Renal pelvis (tissue), 12 donors: Measurements from ENCODE around the gene GJB1. TPM values are rescaled to one million over a fixed set of nuclear protein-coding genes. Genes with fewer than 3 reads are reported as not detected.
"Not testable (repeated sequence)": the region's sequence is repeated elsewhere in the genome, so short reads cannot be mapped to it uniquely, and the experiment has no call there.

Experiments
- DNase-seq: peaks from one replicate; pipeline ENCODE4 v3.0.0-alpha.2; 2013
- long read RNA-seq, 16 experiments: transcript quantifications; one replicate each; lab custom pipeline, GENCODE V29; 2026
- polyA plus RNA-seq, 3 donors: library from polyadenylated mRNA; unstranded; fragments of 120-200 nt; gene quantifications; one replicate each; pipeline ENCODE4 v1.2.1, GENCODE V29; 2013; ENCODE audit not compliant: insufficient read length in 3 of 3

GJB1 gene
- polyA plus RNA-seq, result 10 to 100 TPM; 53.5 to 58.9 (median 58.1) TPM
- long read RNA-seq, donor 1, transcript GJB1-207 (2 exons, 1,603 nt), result major isoform, 36 of 79 reads
- long read RNA-seq, donor 1, partial matches to known transcripts, result 41 of 79 reads
- long read RNA-seq, donor 1, other reads (novel, unspliced or antisense), result 0 of 79 reads
- long read RNA-seq, donor 2, transcript GJB1-207 (2 exons, 1,603 nt), result major isoform, 49 of 49 reads
- long read RNA-seq, donor 2, partial matches to known transcripts, result 0 of 49 reads
- long read RNA-seq, donor 2, other reads (novel, unspliced or antisense), result 0 of 49 reads
- long read RNA-seq, donor 3, transcript GJB1-207 (2 exons, 1,603 nt), result major isoform, 20 of 20 reads
- long read RNA-seq, donor 3, partial matches to known transcripts, result 0 of 20 reads
- long read RNA-seq, donor 3, other reads (novel, unspliced or antisense), result 0 of 20 reads
- long read RNA-seq, donor 4, transcript GJB1-207 (2 exons, 1,603 nt), result major isoform, 26 of 77 reads
- long read RNA-seq, donor 4, partial matches to known transcripts, result 51 of 77 reads
- long read RNA-seq, donor 4, other reads (novel, unspliced or antisense), result 0 of 77 reads
- long read RNA-seq, donor 5, transcript GJB1-207 (2 exons, 1,603 nt), result major isoform, 21 of 21 reads
- long read RNA-seq, donor 5, partial matches to known transcripts, result 0 of 21 reads
- long read RNA-seq, donor 5, other reads (novel, unspliced or antisense), result 0 of 21 reads
- long read RNA-seq, donor 6, transcript GJB1-207 (2 exons, 1,603 nt), result major isoform, 31 of 31 reads
- long read RNA-seq, donor 6, partial matches to known transcripts, result 0 of 31 reads
- long read RNA-seq, donor 6, other reads (novel, unspliced or antisense), result 0 of 31 reads
- long read RNA-seq, donor 7, transcript GJB1-207 (2 exons, 1,603 nt), result major isoform, 36 of 45 reads
- long read RNA-seq, donor 7, partial matches to known transcripts, result 8 of 45 reads
- long read RNA-seq, donor 7, other reads (novel, unspliced or antisense), result 0 of 45 reads
- long read RNA-seq, donor 8, result 0 reads
- long read RNA-seq, donor 9, transcript GJB1-207 (2 exons, 1,603 nt), result major isoform, 48 of 120 reads
- long read RNA-seq, donor 9, partial matches to known transcripts, result 71 of 120 reads
- long read RNA-seq, donor 9, other reads (novel, unspliced or antisense), result 0 of 120 reads
- long read RNA-seq, donor 10, transcript GJB1-207 (2 exons, 1,603 nt), result major isoform, 43 of 97 reads
- long read RNA-seq, donor 10, partial matches to known transcripts, result 53 of 97 reads
- long read RNA-seq, donor 10, other reads (novel, unspliced or antisense), result 0 of 97 reads
- long read RNA-seq, donor 11, transcript GJB1-207 (2 exons, 1,603 nt), result major isoform, 22 of 29 reads
- long read RNA-seq, donor 11, partial matches to known transcripts, result 7 of 29 reads
- long read RNA-seq, donor 11, other reads (novel, unspliced or antisense), result 0 of 29 reads
- long read RNA-seq, donor 12, transcript GJB1-207 (2 exons, 1,603 nt), result major isoform, 34 of 80 reads
- long read RNA-seq, donor 12, partial matches to known transcripts, result 45 of 80 reads
- long read RNA-seq, donor 12, other reads (novel, unspliced or antisense), result 0 of 80 reads
- long read RNA-seq, donor 13, transcript GJB1-207 (2 exons, 1,603 nt), result major isoform, 16 of 16 reads
- long read RNA-seq, donor 13, partial matches to known transcripts, result 0 of 16 reads
- long read RNA-seq, donor 13, other reads (novel, unspliced or antisense), result 0 of 16 reads
- long read RNA-seq, donor 14, transcript GJB1-207 (2 exons, 1,603 nt), result major isoform, 37 of 94 reads
- long read RNA-seq, donor 14, partial matches to known transcripts, result 55 of 94 reads
- long read RNA-seq, donor 14, other reads (novel, unspliced or antisense), result 0 of 94 reads
- long read RNA-seq, donor 15, transcript GJB1-207 (2 exons, 1,603 nt), result major isoform, 35 of 96 reads
- long read RNA-seq, donor 15, partial matches to known transcripts, result 61 of 96 reads
- long read RNA-seq, donor 15, other reads (novel, unspliced or antisense), result 0 of 96 reads
- long read RNA-seq, donor 16, transcript GJB1-207 (2 exons, 1,603 nt), result major isoform, 33 of 75 reads
- long read RNA-seq, donor 16, partial matches to known transcripts, result 42 of 75 reads
- long read RNA-seq, donor 16, other reads (novel, unspliced or antisense), result 0 of 75 reads

- no peak for DNase-seq
Observed at GRCh38 chrX:71222929-71223328, at the start of gene GJB1. GJB1 (plus strand) TSS chrX:71223224; CDS start chrX:71223708, 484 bp downstream.

GRCh38 chrX:71173440-71173839, 49.6 kb upstream of the GJB1 start:
- DNase-seq, result no peak

GRCh38 chrX:71174795-71175194, 48.2 kb upstream of the GJB1 start:
- no peak for DNase-seq

GRCh38 chrX:71175531-71175930, 47.5 kb upstream of the GJB1 start:
- no peak for DNase-seq

- DNase-seq, result no peak
Observed at GRCh38 chrX:71177327-71177726, 45.7 kb upstream of the GJB1 start.

- peak; percentile 54 for DNase-seq
Observed at GRCh38 chrX:71178908-71179307, 44.1 kb upstream of the GJB1 start.

- not testable (repeated sequence) for DNase-seq
Observed at GRCh38 chrX:71180579-71181265, 42.3 kb upstream of the GJB1 start.

- no peak for DNase-seq
Observed at GRCh38 chrX:71181558-71181909, 41.5 kb upstream of the GJB1 start.

GRCh38 chrX:71181910-71182799, 40.9 kb upstream of the GJB1 start:
- DNase-seq, result peak; percentile 94

- no peak for DNase-seq
Observed at GRCh38 chrX:71182871-71183270, 40.2 kb upstream of the GJB1 start.

- peak; percentile 59 for DNase-seq
Observed at GRCh38 chrX:71183341-71183740, 39.7 kb upstream of the GJB1 start.

- no peak for DNase-seq
Observed at GRCh38 chrX:71184092-71184491, 38.9 kb upstream of the GJB1 start.

GRCh38 chrX:71184803-71185495, 38.1 kb upstream of the GJB1 start:
- DNase-seq, result no peak

- no peak for DNase-seq
Observed at GRCh38 chrX:71191248-71191647, 31.8 kb upstream of the GJB1 start.

GRCh38 chrX:71195964-71196649, 26.9 kb upstream of the GJB1 start:
- DNase-seq, result no peak

GRCh38 chrX:71198066-71198465, 25.0 kb upstream of the GJB1 start:
- DNase-seq, result no peak
